PC-3 (cell line): ENCODE results near the gene ACAN.

Experiments used
- EZH2 ChIP-seq: fragments of 300-600 bp; sonication (generic); IDR thresholded peaks from one replicate; pipeline ENCODE4 v1.6.1; 2017; ENCODE audit warnings: antibody characterized with exemption, mild to moderate bottlenecking, low read length; ENCODE audit not compliant: unreplicated experiment
- EZH2phosphoT487 ChIP-seq: fragments of 300-600 bp; sonication (generic); IDR thresholded peaks from 2 replicates; pipeline ENCODE4 v1.6.1; 2018; ENCODE audit warnings: mild to moderate bottlenecking, antibody characterized with exemption, low read length, borderline replicate concordance
- TF ChIP-seq, protein P1 (sequence below): fragments of 300-600 bp; sonication (generic); conservative IDR thresholded peaks from 2 replicates; pipeline ENCODE4 v1.5.1; 2017; ENCODE audit warnings: antibody characterized with exemption, low read depth, mild to moderate bottlenecking, low read length

DNA sequence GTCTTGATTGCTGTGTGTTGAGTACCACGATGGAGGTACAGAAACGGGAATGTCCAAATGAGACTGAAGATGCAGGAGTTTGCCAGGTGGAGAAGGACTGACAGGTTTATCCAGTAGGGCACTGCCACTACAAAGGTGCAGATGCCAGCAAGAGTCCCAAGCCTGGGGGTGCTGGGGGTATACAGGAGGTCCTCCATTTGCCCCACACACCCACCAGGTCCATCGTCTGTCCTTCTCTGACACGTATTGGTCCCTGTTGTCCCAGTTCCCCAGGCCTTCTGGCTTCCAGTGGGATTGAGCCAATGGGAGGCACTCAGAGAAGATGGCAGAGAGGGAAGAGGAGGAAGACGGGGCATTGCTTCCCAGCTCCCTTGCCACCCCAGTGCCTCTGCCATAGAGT lies 85.5 kb downstream of the ACAN start:
- TF ChIP-seq EZH2 (no peak), EZH2phosphoT487 (no peak)
- TF ChIP-seq, protein P1, sequence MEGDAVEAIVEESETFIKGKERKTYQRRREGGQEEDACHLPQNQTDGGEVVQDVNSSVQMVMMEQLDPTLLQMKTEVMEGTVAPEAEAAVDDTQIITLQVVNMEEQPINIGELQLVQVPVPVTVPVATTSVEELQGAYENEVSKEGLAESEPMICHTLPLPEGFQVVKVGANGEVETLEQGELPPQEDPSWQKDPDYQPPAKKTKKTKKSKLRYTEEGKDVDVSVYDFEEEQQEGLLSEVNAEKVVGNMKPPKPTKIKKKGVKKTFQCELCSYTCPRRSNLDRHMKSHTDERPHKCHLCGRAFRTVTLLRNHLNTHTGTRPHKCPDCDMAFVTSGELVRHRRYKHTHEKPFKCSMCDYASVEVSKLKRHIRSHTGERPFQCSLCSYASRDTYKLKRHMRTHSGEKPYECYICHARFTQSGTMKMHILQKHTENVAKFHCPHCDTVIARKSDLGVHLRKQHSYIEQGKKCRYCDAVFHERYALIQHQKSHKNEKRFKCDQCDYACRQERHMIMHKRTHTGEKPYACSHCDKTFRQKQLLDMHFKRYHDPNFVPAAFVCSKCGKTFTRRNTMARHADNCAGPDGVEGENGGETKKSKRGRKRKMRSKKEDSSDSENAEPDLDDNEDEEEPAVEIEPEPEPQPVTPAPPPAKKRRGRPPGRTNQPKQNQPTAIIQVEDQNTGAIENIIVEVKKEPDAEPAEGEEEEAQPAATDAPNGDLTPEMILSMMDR, result no peak
